ENCODE data around the gene SERINC5.

DNA sequence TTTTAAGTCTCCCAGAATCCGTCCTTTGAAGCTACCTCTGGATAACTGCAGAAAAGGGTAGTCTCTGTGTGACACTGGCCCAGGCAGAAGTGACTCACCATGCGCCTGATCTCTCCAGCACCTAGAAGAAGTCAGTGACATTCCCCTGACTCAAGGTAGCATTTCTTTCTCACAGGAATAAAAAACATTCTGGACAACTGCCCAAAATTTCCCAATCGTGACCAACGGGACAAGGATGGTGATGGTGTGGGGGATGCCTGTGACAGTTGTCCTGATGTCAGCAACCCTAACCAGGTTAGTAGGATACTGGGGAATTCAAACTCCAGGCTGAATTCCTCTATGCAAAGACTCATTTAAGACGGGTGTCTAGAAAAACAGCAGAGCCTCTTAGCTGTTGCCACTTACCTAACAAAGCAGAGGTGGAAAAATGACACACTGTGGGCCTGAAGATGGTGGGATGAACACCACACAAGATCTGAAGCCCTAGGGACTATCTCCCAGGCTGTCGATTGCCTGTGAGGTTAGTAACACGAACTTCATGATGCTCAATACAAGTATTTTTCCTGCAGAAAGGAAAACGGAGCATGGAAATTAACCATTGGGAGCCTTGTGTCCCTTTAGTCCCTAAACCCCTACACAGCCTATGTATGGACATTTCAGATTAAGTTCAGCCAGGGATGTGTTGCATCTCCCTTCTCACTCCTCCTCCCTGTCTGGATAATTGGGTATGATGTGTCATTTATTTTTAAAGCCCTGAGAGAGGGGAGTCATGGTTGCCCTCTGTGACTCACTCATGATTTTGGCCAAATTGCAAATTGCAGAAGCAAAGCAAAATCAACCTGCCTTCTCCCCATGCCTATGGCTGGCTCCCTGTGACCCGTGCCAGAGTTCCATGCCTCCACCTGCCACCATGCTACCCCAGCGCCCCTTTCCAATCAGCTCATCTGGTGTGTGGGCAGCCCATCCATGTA, 183.5 kb downstream of the SERINC5 start:
- TF ChIP-seq EZH2 (IDR thresholded peaks at IDR 0.05) (no peak), POLR2AphosphoS5 (IDR thresholded peaks at IDR 0.05; ENCODE audit: borderline replicate concordance, low read depth, low read length) (no peak), FOXP2 (optimal IDR thresholded peaks at IDR 0.05; ENCODE audit: control extremely low read depth, extremely low read length, insufficient read depth) (no peak)
